ENCODE results near the gene USHBP1.

The USHBP1 gene, protein sequence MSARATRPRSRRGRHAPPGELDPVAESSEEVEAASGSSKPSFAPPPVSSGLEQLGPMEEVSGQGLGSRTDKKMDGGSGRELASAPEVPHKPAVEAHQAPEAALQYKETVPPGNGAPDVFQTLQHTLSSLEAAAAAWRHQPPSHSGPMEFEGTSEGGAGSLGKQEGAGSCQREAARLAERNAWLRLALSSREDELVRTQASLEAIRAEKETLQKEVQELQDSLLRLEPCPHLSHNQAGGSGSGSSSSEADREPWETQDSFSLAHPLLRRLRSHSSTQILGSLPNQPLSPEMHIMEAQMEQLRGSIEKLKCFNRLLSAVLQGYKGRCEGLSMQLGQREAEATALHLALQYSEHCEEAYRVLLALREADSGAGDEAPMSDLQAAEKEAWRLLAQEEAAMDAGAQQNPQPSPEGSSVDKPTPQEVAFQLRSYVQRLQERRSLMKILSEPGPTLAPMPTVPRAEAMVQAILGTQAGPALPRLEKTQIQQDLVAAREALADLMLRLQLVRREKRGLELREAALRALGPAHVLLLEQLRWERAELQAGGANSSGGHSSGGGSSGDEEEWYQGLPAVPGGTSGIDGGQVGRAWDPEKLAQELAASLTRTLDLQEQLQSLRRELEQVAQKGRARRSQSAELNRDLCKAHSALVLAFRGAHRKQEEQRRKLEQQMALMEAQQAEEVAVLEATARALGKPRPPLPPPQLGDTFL

DNA sequence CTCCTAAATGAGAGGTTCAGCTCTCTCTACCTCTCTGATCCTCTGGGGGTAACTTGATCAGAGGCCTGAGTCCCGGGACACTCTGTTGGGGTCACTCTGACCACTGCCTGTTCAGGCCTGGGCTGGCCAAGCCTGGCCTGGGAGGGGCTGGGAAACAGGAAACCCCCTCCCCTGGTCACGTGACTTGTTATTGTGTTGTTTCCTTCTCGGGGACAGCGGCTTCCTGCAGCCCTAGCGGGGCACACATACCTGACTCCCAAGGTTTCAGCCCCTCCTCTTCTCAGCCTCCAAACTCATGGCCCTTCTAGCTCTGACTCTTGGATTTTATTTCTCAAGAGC, at the start of gene USHBP1:
Gene USHBP1 (minus strand): TSS at position 105 of the 339 bp plus-strand sequence. CDS start 446 bp downstream, outside the sequence.
- TF ChIP-seq, protein P1, sequence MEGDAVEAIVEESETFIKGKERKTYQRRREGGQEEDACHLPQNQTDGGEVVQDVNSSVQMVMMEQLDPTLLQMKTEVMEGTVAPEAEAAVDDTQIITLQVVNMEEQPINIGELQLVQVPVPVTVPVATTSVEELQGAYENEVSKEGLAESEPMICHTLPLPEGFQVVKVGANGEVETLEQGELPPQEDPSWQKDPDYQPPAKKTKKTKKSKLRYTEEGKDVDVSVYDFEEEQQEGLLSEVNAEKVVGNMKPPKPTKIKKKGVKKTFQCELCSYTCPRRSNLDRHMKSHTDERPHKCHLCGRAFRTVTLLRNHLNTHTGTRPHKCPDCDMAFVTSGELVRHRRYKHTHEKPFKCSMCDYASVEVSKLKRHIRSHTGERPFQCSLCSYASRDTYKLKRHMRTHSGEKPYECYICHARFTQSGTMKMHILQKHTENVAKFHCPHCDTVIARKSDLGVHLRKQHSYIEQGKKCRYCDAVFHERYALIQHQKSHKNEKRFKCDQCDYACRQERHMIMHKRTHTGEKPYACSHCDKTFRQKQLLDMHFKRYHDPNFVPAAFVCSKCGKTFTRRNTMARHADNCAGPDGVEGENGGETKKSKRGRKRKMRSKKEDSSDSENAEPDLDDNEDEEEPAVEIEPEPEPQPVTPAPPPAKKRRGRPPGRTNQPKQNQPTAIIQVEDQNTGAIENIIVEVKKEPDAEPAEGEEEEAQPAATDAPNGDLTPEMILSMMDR (IDR thresholded peaks at IDR 0.05; ENCODE audit: extremely low read depth, missing control alignments): no peak
- DNase-seq (ENCODE audit: low spot score): no peak

DNA sequence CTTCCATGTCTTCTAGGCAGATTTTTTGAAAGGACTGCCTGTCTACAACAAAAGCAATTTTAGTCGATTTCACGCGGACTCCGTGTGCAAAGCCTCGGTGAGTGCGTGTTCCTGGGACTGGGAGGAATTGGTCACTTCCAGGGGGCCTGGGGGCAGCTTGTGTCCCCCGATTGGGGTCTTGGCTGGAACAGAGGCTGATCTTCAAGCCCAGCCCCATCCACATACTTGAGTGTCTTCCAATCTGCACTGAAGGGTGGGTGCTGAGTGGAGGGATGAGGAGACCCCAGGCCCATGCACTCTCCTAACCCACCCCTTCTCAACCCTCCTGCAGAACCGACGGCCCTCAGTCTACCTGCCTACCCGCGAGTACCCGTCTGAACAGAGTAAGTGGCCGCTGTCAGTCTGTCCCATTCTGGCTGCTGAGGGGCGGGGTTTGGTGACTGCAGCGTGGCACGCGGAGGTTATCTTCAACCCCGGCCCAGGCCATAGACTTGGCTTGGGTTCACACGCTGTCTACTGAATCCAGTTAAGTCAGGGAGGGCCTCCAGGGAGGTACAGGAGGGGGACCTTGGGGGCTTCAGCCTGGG, 49.6 kb upstream of the USHBP1 start:
- DNase-seq (ENCODE audit: low spot score): no peak
- TF ChIP-seq, protein P1 (IDR thresholded peaks at IDR 0.05; ENCODE audit: extremely low read depth, missing control alignments): no peak

DNA sequence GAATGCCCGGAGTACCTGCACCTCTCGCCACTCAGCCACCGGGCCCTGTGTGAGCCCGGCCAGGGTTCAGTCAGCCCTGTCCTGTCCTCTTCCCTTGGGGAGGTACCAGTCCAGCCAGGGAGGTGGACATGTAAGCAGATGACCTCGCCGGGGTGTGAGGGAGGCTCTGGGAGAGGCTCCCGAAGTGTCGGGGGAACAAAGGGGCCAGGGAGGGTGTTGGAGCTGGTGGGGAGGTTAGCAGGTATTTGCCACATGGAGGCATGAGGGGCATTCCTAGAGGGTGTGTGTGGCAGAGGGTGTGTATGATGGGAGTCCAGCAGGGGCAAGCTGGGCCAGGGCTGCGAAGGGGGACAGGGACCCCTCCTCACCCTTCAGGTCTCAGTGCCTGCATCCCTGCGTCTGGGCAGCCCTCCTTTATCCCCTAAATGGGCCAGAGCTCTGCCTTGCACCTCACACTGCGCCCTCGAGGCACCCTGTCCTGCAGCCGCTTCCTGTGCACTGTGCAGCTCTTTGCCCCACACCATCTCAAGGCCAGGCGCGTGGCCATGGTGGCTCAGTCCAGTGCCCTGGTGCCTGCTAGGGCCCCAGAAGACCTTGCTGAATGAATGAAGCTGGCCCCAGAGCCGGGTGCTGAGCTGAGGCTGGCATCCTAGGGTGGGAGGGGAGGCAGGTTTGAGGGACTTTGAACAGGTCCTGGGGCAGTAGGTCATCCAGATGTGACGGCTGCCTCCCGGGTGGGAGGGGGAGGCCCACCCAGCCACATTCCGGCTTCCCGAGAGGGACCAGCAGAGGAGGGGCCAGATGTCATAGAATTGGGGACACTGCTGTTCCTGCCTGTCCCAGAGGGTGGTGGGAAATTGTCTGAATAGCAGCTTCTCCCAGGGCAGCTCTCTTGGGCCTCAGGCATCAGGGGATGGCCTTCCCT, 47.9 kb upstream of the USHBP1 start:
- no peak for DNase-seq (ENCODE audit: low spot score)
- TF ChIP-seq, protein P1 (IDR thresholded peaks at IDR 0.05; ENCODE audit: extremely low read depth, missing control alignments): no peak

DNA sequence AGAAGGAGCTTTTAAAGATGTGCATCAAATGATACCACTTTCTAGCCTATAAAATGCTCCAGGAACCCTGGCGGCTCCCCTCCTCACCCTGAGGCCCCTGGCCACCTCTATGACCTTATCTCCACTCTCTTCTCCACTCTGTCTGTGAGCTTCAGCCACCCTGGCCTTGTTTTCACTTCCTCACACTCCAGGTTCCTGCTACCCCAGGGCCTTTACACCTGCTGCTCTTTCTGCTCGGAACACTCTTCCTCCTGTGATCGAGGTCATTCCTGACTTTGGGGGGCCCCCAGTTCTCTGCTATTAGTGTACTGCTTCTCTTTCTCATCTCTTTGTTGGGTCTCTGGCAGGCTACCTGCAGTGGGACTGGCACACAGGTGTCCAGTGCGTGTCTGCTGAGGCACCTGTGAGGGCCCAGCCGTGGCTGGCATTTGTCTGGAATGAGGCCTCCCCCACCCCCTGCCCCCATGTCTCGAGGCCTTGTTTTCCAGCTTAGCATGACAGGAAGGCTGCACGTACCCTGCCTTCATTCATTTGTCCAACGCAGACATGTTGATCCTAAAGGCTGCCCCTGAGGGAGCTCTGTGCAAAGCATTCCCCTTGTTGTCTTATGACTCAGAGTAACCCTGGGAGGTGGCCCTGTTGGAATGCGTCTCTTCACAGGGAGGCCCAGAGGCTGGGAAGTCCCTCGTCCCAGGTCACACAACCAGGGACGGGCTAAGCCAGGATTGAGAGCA, 47.1 kb upstream of the USHBP1 start:
- TF ChIP-seq, protein P1 (IDR thresholded peaks at IDR 0.05; ENCODE audit: extremely low read depth, missing control alignments): no peak
- DNase-seq (ENCODE audit: low spot score): no peak

DNA sequence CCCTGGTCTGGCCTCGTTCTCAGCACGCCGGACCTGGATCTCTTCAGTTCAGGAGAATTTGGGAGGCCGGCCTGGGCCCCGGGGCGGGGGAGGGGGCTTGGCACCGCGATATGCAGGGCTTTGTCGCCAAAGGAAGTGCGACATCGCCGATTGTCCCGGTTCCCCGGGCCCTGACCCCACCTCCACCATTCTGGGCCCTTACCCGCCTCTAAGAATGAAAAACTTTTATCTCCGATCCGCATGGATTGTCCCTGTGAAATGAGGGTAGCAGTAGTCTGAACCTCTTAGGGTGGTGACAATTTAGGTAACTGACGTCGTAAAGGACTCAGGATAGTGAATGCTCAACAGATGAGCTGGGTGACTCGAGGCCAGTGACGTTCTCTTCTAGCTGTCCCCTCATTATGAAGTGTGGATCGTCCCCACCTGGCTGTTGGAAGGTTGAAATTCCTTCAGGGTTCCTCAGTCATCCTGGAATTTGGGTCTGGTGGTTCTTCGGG, 45.5 kb upstream of the USHBP1 start:
- DNase-seq (ENCODE audit: low spot score): no peak

More for the DNA sequence above, 45.5 kb upstream of the USHBP1 start:
- TF ChIP-seq, protein P1 (IDR thresholded peaks at IDR 0.05; ENCODE audit: extremely low read depth, missing control alignments): no peak

Measured in GM20000 (cell line).